Esophagus squamous epithelium (tissue), 5 donors: ENCODE results near the gene ADAP1. TPM values are rescaled to one million over a fixed set of nuclear protein-coding genes. Genes with fewer than 3 reads are reported as not detected.

Experiments used
- DNase-seq: peaks from one replicate; lab custom pipeline; 2025; lab: John Stamatoyannopoulos, UW
- H3K27ac ChIP-seq, 4 donors: fragments of 200-600 bp; sonication (generic); one replicate each; pipeline ENCODE4 v1.5.1; 2016 to 2019; ENCODE audit warnings: mild to moderate bottlenecking in 1 of 4
- H3K27me3 ChIP-seq, 4 donors: fragments of 200-600 bp; sonication (generic); 1 replicate in 3 of 4; 2 replicates in 1 of 4; pipeline versions ENCODE4 v1.5.1 to v1.6.0; 2017 to 2021; ENCODE audit warnings: antibody characterized with exemption in 1 of 4
- H3K36me3 ChIP-seq, 3 donors: fragments of 200-600 bp; sonication (generic); one replicate each; pipeline ENCODE4 v1.5.1; 2016 to 2019
- H3K4me1 ChIP-seq, 3 donors: fragments of 200-600 bp; sonication (generic); one replicate each; pipeline ENCODE4 v1.5.1; 2017 to 2019
- H3K4me3 ChIP-seq, 4 donors: fragments of 200-600 bp; sonication (generic); 1 replicate in 3 of 4; 2 replicates in 1 of 4; pipeline ENCODE4 v1.5.1; 2016 to 2019; ENCODE audit warnings: mild to moderate bottlenecking in 2 of 4, moderate library complexity in 1 of 4
- H3K9me3 ChIP-seq, 3 donors: fragments of 200-600 bp; sonication (generic); one replicate each; pipeline ENCODE4 v1.5.1; 2016 to 2019
- POLR2A ChIP-seq, 4 donors: fragments of 450-650 bp; IDR thresholded peaks; one replicate each; pipeline ENCODE4 v1.6.1; 2017; ENCODE audit warnings: antibody characterized with exemption in 4 of 4, mild to moderate bottlenecking in 4 of 4, moderate library complexity in 3 of 4
- WGBS, 2 donors: methylation state at CpG; one replicate each; pipeline ENCODE4 v1.1.5; 2018; 5-methylcytosine and 5-hydroxymethylcytosine counted together
- intact Hi-C: fragments of 100-400 bp; cut with DNase I; formaldehyde crosslinking; loops from one replicate; pipeline ENCODE4 v1.15.0; 2022
- total RNA-seq, 4 donors: library from RNA; depleted of rRNA; stranded (reverse); fragments of >200 nt; gene quantifications; one replicate each; pipeline ENCODE4 v1.1.0, GENCODE V29; 2016
- TF ChIP-seq, protein P1 (sequence below), 6 experiments: fragments of 450-650 bp in 4 of 6; fragments of 200-600 bp in 2 of 6; sonication (generic) in 2 of 6; IDR thresholded peaks; one replicate each; pipeline ENCODE4 v1.5.1; 2016 to 2019; ENCODE audit warnings: antibody characterized with exemption in 6 of 6, mild to moderate bottlenecking in 4 of 6, moderate library complexity in 4 of 6
- donor health status: DM: yes; HTN: yes; CAD: no.

ADAP1 gene
- total RNA-seq, 4 donors from 2014 or later: 6.0 to 13.7 (median 9.9) TPM

DNA sequence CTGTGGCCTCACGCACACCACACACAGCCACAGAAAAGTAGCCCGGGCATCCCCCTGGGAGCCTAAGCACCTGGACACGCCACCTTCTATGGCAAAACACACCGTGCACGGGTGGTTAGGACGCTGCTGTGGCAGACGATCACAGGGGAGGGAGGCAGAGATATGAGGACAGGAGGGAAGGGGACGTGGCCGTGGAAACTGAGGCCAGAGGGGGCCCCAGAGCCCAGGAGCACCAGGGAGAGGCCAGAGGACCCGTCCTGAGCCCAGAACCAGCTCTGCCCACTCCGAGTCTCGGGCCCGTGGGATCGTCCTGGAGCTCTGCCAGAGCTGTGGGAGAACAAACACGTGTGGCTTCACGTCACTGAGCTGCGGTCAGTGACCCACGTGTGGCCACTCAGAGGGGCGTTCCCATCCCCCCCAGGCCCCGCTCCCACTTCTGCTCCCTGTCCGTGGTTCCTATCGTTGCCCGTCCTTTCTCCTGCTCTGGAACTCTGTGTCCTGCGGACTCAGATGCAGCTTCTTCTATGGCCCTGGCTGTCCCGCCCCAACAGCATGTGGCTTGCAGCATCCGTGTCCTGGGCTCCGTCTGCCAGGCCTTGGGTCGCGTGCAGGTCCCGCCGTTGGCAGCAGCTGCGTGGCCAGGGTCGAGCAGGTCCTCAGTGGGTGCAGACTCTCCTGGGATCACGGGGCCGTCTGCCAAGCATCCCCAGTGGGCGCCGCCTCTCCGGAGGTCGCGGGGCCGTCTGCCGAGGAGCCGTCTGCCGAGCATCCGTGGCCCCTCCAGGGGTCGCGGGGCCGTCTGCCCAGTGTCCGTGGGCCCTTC is 47.1 kb downstream of the ADAP1 start:
- intact Hi-C loops: no loop called here
- H3K27me3 ChIP-seq: peaks cover 0 to 9% (median 0%) of the 10 kb centered on the region in 4 donors
- DNase-seq: no peak
- 71 to 74% methylated on average over 19 to 34 of the region's 49 CpGs for WGBS, 2 donors
- no peak overlapping the region for H3K4me3 ChIP-seq
- H3K9me3 ChIP-seq: no peaks in the 10 kb centered on the region
- H3K27ac ChIP-seq: no peak overlapping the region
- TF ChIP-seq, protein P1, sequence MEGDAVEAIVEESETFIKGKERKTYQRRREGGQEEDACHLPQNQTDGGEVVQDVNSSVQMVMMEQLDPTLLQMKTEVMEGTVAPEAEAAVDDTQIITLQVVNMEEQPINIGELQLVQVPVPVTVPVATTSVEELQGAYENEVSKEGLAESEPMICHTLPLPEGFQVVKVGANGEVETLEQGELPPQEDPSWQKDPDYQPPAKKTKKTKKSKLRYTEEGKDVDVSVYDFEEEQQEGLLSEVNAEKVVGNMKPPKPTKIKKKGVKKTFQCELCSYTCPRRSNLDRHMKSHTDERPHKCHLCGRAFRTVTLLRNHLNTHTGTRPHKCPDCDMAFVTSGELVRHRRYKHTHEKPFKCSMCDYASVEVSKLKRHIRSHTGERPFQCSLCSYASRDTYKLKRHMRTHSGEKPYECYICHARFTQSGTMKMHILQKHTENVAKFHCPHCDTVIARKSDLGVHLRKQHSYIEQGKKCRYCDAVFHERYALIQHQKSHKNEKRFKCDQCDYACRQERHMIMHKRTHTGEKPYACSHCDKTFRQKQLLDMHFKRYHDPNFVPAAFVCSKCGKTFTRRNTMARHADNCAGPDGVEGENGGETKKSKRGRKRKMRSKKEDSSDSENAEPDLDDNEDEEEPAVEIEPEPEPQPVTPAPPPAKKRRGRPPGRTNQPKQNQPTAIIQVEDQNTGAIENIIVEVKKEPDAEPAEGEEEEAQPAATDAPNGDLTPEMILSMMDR (IDR thresholded peaks at IDR 0.05): no peak
- TF ChIP-seq POLR2A (IDR thresholded peaks at IDR 0.05): no peak
- peaks cover 0 to 22% (median 4%) of the 10 kb centered on the region in 3 donors for H3K4me1 ChIP-seq
- H3K36me3 ChIP-seq: no peaks in the 10 kb centered on the region

DNA sequence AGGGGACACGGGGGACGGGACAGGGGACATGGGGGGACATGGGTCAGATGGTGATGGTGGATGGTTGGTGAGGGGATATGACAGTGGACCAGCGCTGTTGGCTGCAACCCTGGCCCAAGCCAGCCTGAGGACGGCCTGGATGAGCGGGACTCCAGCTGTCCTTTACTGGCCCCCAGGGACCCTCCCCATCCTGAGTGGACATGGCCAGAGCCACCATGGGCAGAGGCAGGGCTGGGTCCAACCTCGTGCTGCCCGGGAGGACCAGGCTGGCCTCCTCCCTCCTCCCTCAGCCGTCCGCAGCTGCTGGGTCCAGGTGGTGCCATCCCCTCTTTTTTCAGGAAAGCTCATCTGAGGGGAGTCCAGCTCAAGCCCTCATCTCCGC is 47.7 kb downstream of the ADAP1 start:
- Histone ChIP-seq H3K36me3 (no peaks in the 10 kb centered on the region), H3K27ac (no peak overlapping the region), H3K9me3 (no peaks in the 10 kb centered on the region), H3K27me3 (peaks cover 0 to 9% (median 0%) of the 10 kb centered on the region in 4 donors), H3K4me3 (no peak overlapping the region), H3K4me1 (peaks cover 0 to 24% (median 5%) of the 10 kb centered on the region in 3 donors)
- intact Hi-C loops: no loop called here
- WGBS, 2 donors: 74 to 78% methylated on average over 5 to 10 of the region's 10 CpGs
- no peak for TF ChIP-seq POLR2A (IDR thresholded peaks at IDR 0.05)
- TF ChIP-seq, protein P1 (IDR thresholded peaks at IDR 0.05): no peak
- DNase-seq: no peak

DNA sequence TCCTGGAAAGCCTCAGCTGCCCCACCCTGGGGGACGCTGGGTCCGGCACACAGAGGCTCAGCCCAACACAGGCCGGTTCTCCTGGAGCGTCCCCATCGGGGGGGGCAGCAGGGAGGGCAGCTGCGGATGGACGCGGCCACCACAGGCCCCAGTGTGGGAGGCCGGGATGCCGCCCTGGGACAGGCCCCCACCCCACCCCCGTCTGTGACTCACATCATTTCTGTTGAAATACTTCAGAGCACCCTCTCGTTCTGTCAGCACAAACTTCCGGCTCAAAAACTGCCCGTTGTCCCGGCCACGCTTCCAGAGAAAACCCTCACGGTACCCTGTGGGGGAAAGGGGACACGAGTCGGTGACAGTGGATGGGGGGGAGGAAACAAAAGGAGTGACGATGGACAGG is 49.6 kb downstream of the ADAP1 start:
- no peak for TF ChIP-seq POLR2A (IDR thresholded peaks at IDR 0.05)
- TF ChIP-seq, protein P1 (IDR thresholded peaks at IDR 0.05): no peak
- 73 to 90% methylated on average over 3 to 12 of the region's 20 CpGs for WGBS, 2 donors
- Histone ChIP-seq H3K4me1 (peaks cover 10 to 34% (median 14%) of the 10 kb centered on the region in 3 donors), H3K9me3 (no peaks in the 10 kb centered on the region), H3K36me3 (no peaks in the 10 kb centered on the region), H3K4me3 (no peak overlapping the region), H3K27me3 (peaks cover 0 to 9% (median 0%) of the 10 kb centered on the region in 4 donors), H3K27ac (no peak overlapping the region)
- DNase-seq: no peak
- intact Hi-C loops: no loop called here

DNA sequence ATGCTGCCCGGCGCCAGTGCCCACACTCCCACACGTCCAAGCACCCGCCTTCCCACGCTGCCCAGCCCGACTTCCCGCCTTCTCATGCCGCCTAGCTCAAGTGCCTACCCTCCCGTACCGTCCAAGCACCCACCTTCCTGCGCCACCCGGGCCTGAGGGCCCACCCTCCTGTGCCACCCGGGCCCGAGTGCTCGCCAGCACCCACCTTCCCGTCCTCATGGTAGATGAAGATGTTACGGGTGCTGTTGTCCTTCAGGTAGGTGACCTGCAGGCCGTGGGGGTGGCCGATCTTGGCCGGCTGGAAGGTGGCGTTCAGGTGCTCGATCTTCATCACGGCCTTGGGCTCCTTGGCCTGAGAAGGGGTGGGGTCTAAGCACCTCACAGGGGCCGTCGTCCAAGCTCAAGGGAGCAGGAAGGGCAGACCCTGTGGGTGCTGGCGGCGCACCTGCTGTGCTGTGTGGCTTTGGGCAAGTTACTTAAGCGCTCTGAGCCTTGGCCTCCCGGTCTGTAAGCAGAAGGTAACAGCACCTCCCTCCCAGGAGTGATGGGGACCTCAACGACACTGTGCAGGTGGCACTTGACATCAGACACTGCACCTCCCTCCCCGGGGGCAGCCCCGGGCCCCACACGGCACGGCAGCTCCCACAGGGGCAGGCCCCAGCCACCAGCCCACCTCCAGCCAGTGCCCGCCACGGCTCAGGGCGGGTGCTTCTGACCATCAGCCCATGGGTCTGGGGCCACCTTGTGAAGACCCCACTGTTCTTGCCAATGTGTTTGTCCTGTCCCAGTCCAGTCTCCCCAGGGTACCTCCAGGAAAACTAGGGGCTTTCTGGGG is 50.3 kb downstream of the ADAP1 start:
- no peak overlapping the region for H3K27ac ChIP-seq

More for the DNA sequence above, 50.3 kb downstream of the ADAP1 start:
- intact Hi-C loops: no loop called here
- peaks cover 10 to 27% (median 11%) of the 10 kb centered on the region in 3 donors for H3K4me1 ChIP-seq
- H3K9me3 ChIP-seq: no peaks in the 10 kb centered on the region
- peaks cover 0 to 9% (median 0%) of the 10 kb centered on the region in 4 donors for H3K27me3 ChIP-seq
- peaks cover 0 to 3% (median 0%) of the 10 kb centered on the region in 3 donors for H3K36me3 ChIP-seq
- DNase-seq: no peak
- H3K4me3 ChIP-seq: no peak overlapping the region
- TF ChIP-seq, protein P1 (IDR thresholded peaks at IDR 0.05): no peak
- TF ChIP-seq POLR2A (IDR thresholded peaks at IDR 0.05): no peak
- WGBS, 2 donors: 81 to 98% methylated on average over 9 to 13 of the region's 37 CpGs
